ENCODE data around the gene GKN2.
"Not testable (repeated sequence)": the region's sequence is repeated elsewhere in the genome, so short reads cannot be mapped to it uniquely, and the experiment has no call there.

Gene GKN2

DNA sequence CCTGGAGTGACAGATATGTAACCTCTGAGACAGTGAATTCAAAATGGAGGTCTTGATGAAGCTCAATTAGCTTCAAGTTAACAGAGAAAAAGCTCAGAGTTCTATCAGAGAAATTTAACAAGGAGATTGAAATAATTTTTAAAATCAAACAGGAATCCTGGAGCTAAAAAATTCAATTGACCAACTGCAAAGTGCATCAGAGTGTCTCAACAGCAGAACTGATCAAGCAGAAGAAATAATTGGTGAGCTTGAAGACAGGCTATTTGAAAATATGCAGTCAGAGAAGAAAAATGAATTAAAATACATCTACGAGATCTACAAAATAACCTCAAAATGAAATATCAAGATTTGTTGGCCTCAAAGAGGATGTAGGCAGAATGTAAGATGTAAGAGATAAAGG is 51.1 kb downstream of the GKN2 start:
- ATAC-seq (ENCODE audit: insufficient read depth, low read depth) (no peak), DNase-seq (no peak)
- Histone ChIP-seq H3K79me2 (ENCODE audit: insufficient read depth, low read length) (no peaks in the 10 kb centered on the region), H4K20me1 (ENCODE audit: insufficient read depth, low read length) (no peaks in the 10 kb centered on the region), H3K9me3 (ENCODE audit: insufficient read depth, low read length, severe bottlenecking) (peaks cover 20% of the 10 kb centered on the region), H2AFZ (ENCODE audit: low read depth, low read length) (no peak overlapping the region), H3K4me1 (ENCODE audit: insufficient read depth, low read length) (peaks cover 20% of the 10 kb centered on the region), H3K9ac (ENCODE audit: low read depth, low read length) (no peak overlapping the region), H3K36me3 (ENCODE audit: insufficient read depth, low read length) (peaks cover 16% of the 10 kb centered on the region), H3K27ac (ENCODE audit: low read length) (no peak overlapping the region), H3K4me3 (ENCODE audit: low read depth in 1 of 2, low read length in 2 of 2) (no peak overlapping the region), H3K27me3 (ENCODE audit: insufficient read depth, low read length, poor library complexity) (no peaks in the 10 kb centered on the region), H3K4me2 (ENCODE audit: insufficient read depth, low read length) (no peak overlapping the region)
- no peak for TF ChIP-seq CTCF (IDR thresholded peaks at IDR 0.05; ENCODE audit: borderline replicate concordance, extremely low read depth, low read length, poor library complexity, severe bottlenecking)
- no peak for TF ChIP-seq EZH2 (IDR thresholded peaks at IDR 0.05; ENCODE audit: borderline replicate concordance, low read depth, low read length, severe bottlenecking)

DNA sequence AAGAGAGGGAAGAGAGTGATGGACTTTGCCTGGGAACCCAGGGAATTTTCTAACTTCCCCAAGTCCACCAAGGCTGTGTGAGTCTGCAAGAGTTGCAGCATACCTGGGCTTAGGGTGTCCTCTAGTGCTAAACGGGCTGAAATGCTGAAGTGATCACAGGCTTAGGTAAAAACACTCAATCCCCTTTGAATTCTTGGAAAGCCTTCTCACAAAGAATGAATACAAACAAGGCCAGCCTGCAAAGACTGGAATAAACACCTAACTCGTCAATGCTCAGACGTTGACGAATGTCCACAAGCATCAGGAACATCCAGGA is 51.5 kb downstream of the GKN2 start:
- H3K4me2 ChIP-seq (ENCODE audit: insufficient read depth, low read length): no peak overlapping the region
- peak overlapping the region; percentile 48; the same call in 1 of the 2 replicates for H3K27ac ChIP-seq (ENCODE audit: low read length)
- 0 out of 2 replicates have a peak overlapping the region, but pooled peaks have one; percentile 27 for H2AFZ ChIP-seq (ENCODE audit: low read depth, low read length)
- H3K4me3 ChIP-seq (ENCODE audit: low read depth in 1 of 2, low read length in 2 of 2): no peak overlapping the region
- H4K20me1 ChIP-seq (ENCODE audit: insufficient read depth, low read length): no peaks in the 10 kb centered on the region
- peak; percentile 44 for TF ChIP-seq CTCF (IDR thresholded peaks at IDR 0.05; ENCODE audit: borderline replicate concordance, extremely low read depth, low read length, poor library complexity, severe bottlenecking)
- TF ChIP-seq EZH2 (IDR thresholded peaks at IDR 0.05; ENCODE audit: borderline replicate concordance, low read depth, low read length, severe bottlenecking): no peak
- H3K27me3 ChIP-seq (ENCODE audit: insufficient read depth, low read length, poor library complexity): no peaks in the 10 kb centered on the region
- peaks cover 19% of the 10 kb centered on the region for H3K36me3 ChIP-seq (ENCODE audit: insufficient read depth, low read length)
- H3K4me1 ChIP-seq (ENCODE audit: insufficient read depth, low read length): peaks cover 18% of the 10 kb centered on the region
- H3K79me2 ChIP-seq (ENCODE audit: insufficient read depth, low read length): no peaks in the 10 kb centered on the region
- no peak for DNase-seq
- H3K9me3 ChIP-seq (ENCODE audit: insufficient read depth, low read length, severe bottlenecking): peaks cover 20% of the 10 kb centered on the region
- no peak overlapping the region for H3K9ac ChIP-seq (ENCODE audit: low read depth, low read length)
- ATAC-seq (ENCODE audit: insufficient read depth, low read depth): no peak

GRCh38 chr2:68900496-68901198 is 52.0 kb downstream of the GKN2 start:
- H4K20me1 ChIP-seq (ENCODE audit: insufficient read depth, low read length): no peaks in the 10 kb centered on the region
- ATAC-seq (ENCODE audit: insufficient read depth, low read depth) (no peak), DNase-seq (no peak)
- H3K4me1 ChIP-seq (ENCODE audit: insufficient read depth, low read length): peaks cover 13% of the 10 kb centered on the region; the same call in 1 of the 2 replicates
- H3K4me2 ChIP-seq (ENCODE audit: insufficient read depth, low read length): no peak overlapping the region
- H2AFZ ChIP-seq (ENCODE audit: low read depth, low read length): 0 out of 2 replicates have a peak overlapping the region, but pooled peaks have one; percentile 27
- no peaks in the 10 kb centered on the region for H3K27me3 ChIP-seq (ENCODE audit: insufficient read depth, low read length, poor library complexity)
- H3K9ac ChIP-seq (ENCODE audit: low read depth, low read length): no peak overlapping the region; the same call in 1 of the 2 replicates
- H3K4me3 ChIP-seq (ENCODE audit: low read depth in 1 of 2, low read length in 2 of 2): no peak overlapping the region
- peak overlapping the region; percentile 48 for H3K27ac ChIP-seq (ENCODE audit: low read length)
- peaks cover 20% of the 10 kb centered on the region for H3K9me3 ChIP-seq (ENCODE audit: insufficient read depth, low read length, severe bottlenecking)
- no peaks in the 10 kb centered on the region for H3K79me2 ChIP-seq (ENCODE audit: insufficient read depth, low read length)
- H3K36me3 ChIP-seq (ENCODE audit: insufficient read depth, low read length): peaks cover 19% of the 10 kb centered on the region
- TF ChIP-seq CTCF (IDR thresholded peaks at IDR 0.05; ENCODE audit: borderline replicate concordance, extremely low read depth, low read length, poor library complexity, severe bottlenecking): peak; percentile 28
- no peak for TF ChIP-seq EZH2 (IDR thresholded peaks at IDR 0.05; ENCODE audit: borderline replicate concordance, low read depth, low read length, severe bottlenecking)

GRCh38 chr2:68895981-68896380 is 56.7 kb downstream of the GKN2 start:
- not testable (repeated sequence) for H2AFZ ChIP-seq (ENCODE audit: low read depth, low read length); H3K4me2 ChIP-seq (ENCODE audit: insufficient read depth, low read length); H3K9ac ChIP-seq (ENCODE audit: low read depth, low read length); H3K4me3 ChIP-seq (ENCODE audit: low read depth in 1 of 2, low read length in 2 of 2); H4K20me1 ChIP-seq (ENCODE audit: insufficient read depth, low read length); ATAC-seq (ENCODE audit: insufficient read depth, low read depth); H3K79me2 ChIP-seq (ENCODE audit: insufficient read depth, low read length); H3K4me1 ChIP-seq (ENCODE audit: insufficient read depth, low read length); DNase-seq; H3K27me3 ChIP-seq (ENCODE audit: insufficient read depth, low read length, poor library complexity); H3K9me3 ChIP-seq (ENCODE audit: insufficient read depth, low read length, severe bottlenecking)
- Histone ChIP-seq H3K27ac (ENCODE audit: low read length) (peak overlapping the region; percentile 27; the same call in 1 of the 2 replicates), H3K36me3 (ENCODE audit: insufficient read depth, low read length) (peaks cover 14% of the 10 kb centered on the region)
